HG03103 (cell line): ENCODE measurements around the gene LMO1.

Source experiments
- ATAC-seq: cut with Tn5 transposase; IDR thresholded peaks from one replicate; pipeline ENCODE4 v1.9.1; 2021; ENCODE audit warnings: low read depth; ENCODE audit not compliant: unreplicated experiment

LMO1 gene

DNA sequence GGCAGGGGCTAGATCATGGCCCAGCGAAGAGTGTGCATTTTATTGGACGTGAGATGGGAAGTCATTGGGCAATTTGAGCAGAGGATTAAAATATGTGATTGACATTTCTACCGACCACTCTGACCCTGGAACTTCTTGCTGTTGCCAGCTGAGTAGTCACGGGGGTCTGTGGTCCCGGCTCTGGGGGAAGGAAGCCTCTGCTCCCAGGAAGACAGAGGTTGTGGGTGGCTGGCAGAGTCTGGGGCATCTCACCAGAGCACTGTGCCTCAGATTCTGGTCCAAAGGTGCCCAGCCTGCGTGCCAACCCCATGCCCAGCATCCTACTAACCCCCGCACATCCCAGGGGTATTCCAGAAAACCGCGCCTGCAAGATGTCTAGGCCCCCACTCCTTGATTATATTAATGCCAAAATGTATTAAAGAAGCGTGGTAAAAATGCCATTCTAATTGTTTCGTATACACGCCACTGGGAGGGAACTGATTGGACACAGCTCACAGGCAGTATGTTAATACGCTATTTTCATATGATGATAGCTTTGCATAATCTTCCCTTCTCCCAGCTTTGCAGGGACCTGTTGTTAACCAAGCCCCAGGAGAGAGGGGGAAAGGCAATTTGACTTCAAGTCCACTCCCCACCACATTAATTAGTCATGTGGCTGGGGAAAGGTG lies 25.3 kb upstream of the LMO1 start:
- no peak for ATAC-seq

DNA sequence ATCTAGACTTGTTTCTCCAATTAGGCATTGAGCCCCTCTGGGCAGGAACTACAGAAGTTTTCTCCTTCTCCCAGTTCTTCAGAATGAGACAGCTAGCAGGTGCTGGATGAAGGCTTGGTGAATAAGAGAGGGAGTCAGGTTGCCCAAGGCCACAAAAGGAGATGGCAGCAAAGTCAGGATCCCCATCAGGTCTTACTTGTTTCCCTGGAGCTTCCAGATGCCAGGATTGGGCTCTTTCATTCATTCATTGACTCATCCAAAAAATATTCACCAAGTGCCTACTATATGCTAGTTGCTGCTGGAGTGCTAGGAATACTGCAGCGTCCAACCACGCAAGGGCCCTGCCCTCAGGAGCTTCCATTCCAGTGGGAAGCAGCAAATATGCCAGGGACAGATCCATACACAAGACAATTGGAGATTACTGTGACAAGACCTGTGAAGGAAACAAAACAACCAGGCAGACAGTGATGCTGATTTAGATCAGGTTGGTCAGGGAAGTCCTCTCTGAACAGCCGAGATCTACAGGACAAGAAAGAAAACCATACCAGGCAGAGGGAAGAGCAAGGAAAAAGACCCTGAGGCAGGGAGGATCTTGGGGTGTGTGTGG lies 24.6 kb upstream of the LMO1 start:
- ATAC-seq, result no peak

DNA sequence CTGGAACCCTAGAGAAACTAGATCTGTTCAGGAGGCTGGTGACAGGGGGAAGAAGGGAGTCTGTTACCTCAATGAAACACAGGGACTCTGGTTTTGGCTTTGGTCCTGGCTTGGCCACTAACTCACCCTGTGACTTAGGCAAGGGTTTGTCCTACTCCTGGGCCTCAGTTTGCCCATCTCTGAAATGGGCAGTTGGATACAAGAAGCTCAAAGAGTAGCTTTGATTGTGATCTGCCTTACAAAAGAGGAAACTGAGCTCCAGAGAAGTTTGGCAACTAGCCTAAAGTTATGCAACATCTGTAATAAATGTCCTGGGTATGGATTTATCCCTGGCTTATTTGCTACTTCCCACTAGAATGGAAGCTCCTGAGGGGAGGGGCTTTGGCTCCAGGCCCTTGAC lies 24.0 kb upstream of the LMO1 start:
- no peak for ATAC-seq

- ATAC-seq, result no peak
These were observed 23.6 kb upstream of the LMO1 start for GRCh38 chr11:8287297-8287696.

- ATAC-seq, result no peak
These were observed 23.2 kb upstream of the LMO1 start for GRCh38 chr11:8286886-8287285.

DNA sequence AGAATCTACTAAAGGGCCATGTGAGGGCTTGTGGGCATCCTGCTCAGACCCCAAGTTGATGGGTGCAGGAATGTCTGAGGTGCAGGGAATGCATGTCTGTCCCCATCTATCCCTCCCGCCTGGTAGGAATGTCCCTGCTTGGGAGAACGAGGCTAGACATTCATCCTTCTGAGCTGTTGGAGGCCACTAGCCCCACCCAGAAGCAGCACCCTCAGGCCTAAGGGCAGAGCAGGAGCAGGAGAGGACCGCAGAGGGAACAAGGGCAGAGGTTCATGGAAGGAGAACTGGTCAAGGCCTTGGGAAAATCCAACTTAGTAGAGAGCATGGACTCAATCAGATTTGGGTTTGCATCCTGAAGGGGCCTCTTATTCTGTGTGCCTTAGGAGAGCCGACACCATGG lies 22.1 kb upstream of the LMO1 start:
- ATAC-seq, result no peak

DNA sequence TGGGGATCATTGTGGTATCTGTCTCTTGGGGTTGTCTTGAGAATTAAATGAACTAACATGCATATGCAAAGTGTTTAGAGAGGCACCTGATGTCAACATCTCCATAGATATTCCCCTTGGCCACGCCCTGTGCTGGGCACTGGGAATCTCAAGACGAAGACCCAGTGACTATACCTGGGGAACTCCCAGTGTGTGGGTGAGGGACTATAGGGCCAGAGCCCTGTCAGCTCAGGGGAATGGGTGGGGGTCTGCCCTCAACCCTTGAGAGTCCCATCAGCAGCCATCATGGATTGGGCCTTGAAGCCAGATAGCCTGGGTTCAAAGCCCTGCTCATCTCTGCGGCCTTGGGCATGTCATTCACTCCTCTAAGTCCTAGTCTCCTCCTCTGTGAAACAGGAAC lies 21.6 kb upstream of the LMO1 start:
- no peak for ATAC-seq

GRCh38 chr11:8283465-8284230 lies 20.0 kb upstream of the LMO1 start:
- no peak for ATAC-seq

DNA sequence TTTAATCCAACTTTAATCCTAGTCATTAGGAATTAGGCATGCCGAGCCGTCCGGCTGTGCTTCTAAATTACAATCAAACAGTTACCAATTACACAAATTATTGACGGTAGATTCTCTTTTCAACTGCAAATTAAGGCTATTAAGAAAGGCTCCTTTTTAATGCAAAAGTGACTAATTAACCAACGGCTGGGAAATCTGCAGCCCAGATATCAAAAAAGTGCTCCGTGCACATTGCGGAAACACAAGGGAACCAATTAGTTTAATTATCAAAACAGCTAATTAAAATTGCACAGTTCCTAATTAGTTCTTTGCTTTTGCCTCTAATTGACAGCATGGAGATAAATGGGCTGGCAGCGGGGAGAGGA lies 19.4 kb upstream of the LMO1 start:
- no peak for ATAC-seq

- no peak for ATAC-seq
These were observed 19.0 kb upstream of the LMO1 start for GRCh38 chr11:8282631-8283030.

DNA sequence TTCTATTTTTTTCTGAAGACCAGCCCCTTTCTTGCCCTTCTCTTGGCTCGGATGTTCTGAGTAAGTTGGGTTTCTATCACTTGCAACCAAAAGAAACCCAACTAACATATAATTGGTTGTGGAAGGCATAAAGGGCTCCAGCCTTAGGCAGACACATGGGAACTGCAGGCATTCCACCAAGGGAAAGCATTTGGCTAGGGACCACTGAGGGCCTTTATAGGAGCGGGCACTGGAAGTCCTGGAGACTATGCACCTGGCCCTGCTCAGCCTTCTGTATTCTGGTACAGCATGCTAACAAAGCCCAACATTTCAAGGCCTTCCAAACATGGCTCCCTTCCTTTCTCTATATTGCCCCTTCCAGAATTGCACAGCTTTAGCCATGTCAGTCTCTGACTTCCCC lies 17.6 kb upstream of the LMO1 start:
- ATAC-seq, result no peak

DNA sequence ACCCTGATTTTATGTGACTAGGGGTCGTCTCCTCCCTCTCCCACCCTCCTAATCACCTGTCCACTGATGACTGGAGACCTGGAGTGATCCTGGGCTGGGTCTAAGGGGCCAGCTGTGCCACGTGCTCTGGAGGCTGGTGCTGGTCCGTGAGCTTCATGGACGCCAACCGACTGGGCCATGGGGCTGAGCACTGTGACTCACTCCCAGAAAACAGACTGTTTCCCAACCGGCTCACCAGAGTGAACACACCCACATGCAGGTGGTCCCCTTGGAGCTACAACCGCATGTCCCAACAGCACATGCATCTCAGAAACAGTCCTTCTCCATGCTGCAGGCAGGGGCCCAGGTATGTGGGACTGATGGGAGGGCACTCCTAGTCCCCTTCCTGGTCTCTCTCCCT lies 14.0 kb upstream of the LMO1 start:
- ATAC-seq, result no peak

DNA sequence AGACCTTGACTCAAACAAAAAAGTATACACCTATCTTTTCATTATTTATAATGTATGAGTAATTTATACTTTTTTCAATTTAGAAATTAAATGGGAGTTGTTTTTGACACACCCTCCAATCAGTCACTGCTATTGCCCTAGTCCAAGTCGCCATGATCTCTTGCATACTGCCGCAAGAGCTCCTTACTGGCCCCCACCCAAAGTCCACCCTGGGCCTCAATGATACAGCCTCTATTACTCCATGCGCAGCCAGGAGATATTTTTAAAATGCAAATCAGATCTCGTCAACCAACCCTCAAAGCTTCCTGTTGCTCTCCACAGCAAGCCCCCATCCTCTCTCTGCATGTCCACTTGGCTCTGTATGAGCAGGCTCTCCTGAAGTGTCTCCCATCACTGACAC lies 12.8 kb upstream of the LMO1 start:
- no peak for ATAC-seq

DNA sequence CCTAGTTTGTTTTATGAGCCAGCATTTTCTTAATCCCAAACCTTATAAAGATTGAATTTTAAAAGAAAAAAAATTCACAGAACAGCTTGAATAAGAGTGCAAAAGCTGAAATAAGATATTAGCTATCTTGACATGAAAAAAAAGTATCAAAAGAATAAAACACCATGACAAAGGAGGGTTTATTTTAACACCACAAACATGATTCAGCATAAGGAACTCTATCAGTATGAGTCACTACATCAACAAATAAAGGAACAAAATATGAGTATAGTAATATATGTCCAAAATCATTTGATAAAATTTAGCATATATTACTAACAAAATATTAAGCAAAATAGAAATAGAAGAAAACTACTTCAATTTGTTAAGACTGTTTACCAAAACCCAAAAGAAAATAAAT lies 9.6 kb upstream of the LMO1 start:
- no peak for ATAC-seq

DNA sequence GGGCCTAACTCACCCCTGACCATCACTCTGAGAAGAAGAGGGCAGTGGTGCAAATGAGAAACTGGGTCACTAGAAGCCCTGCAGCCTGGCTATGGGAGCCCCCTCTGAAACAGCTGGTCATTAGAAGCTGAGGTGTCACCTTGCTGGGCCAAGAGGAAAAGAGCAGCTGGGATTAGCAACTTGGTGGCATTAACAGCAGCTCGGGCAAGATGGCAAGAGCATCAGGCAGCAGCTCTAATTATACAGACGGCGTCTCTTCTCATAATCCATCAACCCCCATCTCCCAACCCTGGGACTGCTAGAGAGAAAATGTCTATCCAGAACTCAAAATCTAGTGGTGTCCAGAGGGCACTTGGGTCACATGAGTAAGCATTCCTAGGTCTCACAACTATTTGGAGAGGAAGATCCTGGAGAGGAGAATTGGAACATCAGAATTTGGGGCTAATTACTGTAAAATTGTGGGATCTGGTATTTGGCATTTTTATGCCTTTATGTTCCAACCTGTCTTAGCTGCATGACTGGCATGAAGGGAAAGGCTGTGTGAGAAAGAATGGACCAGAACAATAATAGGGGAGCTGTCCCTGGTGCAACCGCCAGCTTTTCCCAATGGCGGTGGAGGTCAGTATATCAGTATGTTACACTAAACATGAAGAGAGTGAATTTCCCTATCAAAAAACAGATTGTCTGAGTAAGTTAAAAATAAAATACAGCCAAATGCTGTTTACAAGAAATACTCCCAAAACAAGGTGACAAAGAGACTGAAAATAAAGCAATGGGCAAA lies 7.6 kb upstream of the LMO1 start:
- no peak for ATAC-seq

- no peak for ATAC-seq
These were observed 6.0 kb upstream of the LMO1 start for GRCh38 chr11:8269636-8270035.

- no peak for ATAC-seq
These were observed 5.1 kb upstream of the LMO1 start for GRCh38 chr11:8268530-8269400.

- no peak for ATAC-seq
These were observed 4.3 kb upstream of the LMO1 start for GRCh38 chr11:8267831-8268529.

DNA sequence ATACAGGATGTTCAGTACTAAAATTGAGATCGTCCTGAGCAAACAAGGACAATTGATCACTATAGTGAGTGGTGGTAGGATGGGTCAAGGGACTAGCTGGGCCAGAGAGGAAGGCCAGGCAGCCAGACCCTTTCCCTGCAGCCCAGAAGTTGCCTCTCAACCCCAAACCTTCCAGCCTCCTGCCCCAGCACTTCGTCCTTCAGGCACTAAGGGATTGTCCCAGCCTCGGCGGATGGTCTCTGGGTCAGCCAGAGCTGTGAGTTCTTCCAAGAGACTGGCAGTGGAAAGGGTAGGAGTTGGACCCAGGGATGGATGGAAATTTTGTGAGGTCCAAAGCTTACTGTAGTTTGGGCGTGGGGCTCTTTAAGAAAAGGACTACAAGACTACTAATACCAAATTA lies 3.6 kb upstream of the LMO1 start:
- no peak for ATAC-seq
